Nephron (organoid): ENCODE results near the gene SF3B4.
"Not testable (repeated sequence)": the region's sequence is repeated elsewhere in the genome, so short reads cannot be mapped to it uniquely, and the experiment has no call there.

Source experiments
- H3K27ac Mint-ChIP-seq, 3 experiments: 2 replicates each; pipeline ENCODE4 v1.8.0; 2020; ENCODE audit warnings: mixed read lengths in 3 of 3, mild to moderate bottlenecking in 2 of 3, moderate library complexity in 1 of 3
- H3K27me3 Mint-ChIP-seq: 2 replicates; pipeline ENCODE4 v1.8.0; 2021; ENCODE audit warnings: low read depth, mild to moderate bottlenecking, moderate library complexity, mixed read lengths
- H3K36me3 Mint-ChIP-seq: 2 replicates; pipeline ENCODE4 v1.8.0; 2020; ENCODE audit warnings: low read depth, mixed read lengths
- H3K4me1 Mint-ChIP-seq: 2 replicates; pipeline ENCODE4 v1.8.0; 2020; ENCODE audit warnings: mixed read lengths
- H3K4me3 Mint-ChIP-seq, 3 experiments: 2 replicates each; pipeline ENCODE4 v1.8.0; 2020; ENCODE audit warnings: mild to moderate bottlenecking in 3 of 3, mixed read lengths in 3 of 3, moderate library complexity in 2 of 3
- H3K9me3 Mint-ChIP-seq: 2 replicates; pipeline ENCODE4 v1.8.0; 2020; ENCODE audit warnings: mixed read lengths
- TF ChIP-seq, protein P1 (sequence below), 3 experiments: fragments of 200-600 bp; sonication (generic); IDR thresholded peaks; one replicate each; pipeline ENCODE4 v1.5.0; 2021; ENCODE audit warnings: antibody characterized with exemption in 3 of 3; ENCODE audit not compliant: unreplicated experiment in 3 of 3

Gene SF3B4

GRCh38 chr1:149899460-149900284 lies 27.9 kb downstream of the SF3B4 start, which contains the start of gene BOLA1:
BOLA1 (plus strand) TSS chr1:149899568; CDS start chr1:149900060, 492 bp downstream.
- H3K36me3 Mint-ChIP-seq, result peaks cover 11% of the 10 kb centered on the region
- TF ChIP-seq, protein P1, sequence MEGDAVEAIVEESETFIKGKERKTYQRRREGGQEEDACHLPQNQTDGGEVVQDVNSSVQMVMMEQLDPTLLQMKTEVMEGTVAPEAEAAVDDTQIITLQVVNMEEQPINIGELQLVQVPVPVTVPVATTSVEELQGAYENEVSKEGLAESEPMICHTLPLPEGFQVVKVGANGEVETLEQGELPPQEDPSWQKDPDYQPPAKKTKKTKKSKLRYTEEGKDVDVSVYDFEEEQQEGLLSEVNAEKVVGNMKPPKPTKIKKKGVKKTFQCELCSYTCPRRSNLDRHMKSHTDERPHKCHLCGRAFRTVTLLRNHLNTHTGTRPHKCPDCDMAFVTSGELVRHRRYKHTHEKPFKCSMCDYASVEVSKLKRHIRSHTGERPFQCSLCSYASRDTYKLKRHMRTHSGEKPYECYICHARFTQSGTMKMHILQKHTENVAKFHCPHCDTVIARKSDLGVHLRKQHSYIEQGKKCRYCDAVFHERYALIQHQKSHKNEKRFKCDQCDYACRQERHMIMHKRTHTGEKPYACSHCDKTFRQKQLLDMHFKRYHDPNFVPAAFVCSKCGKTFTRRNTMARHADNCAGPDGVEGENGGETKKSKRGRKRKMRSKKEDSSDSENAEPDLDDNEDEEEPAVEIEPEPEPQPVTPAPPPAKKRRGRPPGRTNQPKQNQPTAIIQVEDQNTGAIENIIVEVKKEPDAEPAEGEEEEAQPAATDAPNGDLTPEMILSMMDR (IDR thresholded peaks at IDR 0.05; ENCODE audit: unreplicated experiment in 3 of 3), result no peak
- H3K27ac Mint-ChIP-seq, result peak within 1 kb of the TSS; percentile 83 to 94 (median 93)
- peak within 1 kb of the TSS; percentile 83 to 90 (median 88) for H3K4me3 Mint-ChIP-seq
- H3K9me3 Mint-ChIP-seq, result peaks cover 3% of the 10 kb centered on the region
- no peaks in the 10 kb centered on the region for H3K27me3 Mint-ChIP-seq
- peaks cover 7% of the 10 kb centered on the region for H3K4me1 Mint-ChIP-seq

DNA sequence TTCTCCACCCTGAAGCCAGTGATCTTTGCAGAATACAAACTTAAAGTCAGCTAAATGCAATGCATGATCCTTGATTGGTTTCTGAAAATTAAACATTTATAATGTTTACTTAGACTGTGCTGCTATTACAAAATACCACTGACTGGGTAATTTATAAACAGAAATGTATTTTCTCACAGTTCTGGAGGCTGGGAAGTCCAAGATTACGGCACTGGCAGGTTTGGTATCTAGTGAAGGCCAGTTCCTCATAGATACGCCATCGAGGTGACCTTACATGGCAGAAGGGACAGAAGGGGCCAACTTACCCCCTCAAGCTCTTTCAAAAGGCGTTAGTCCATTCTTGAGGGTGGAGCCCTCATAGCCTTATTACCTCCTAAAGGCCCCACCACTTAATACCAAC lies 31.0 kb downstream of the SF3B4 start:
- Mint-ChIP-seq H3K9me3 (peaks cover 3% of the 10 kb centered on the region), H3K4me3 (no peak overlapping the region)

DNA sequence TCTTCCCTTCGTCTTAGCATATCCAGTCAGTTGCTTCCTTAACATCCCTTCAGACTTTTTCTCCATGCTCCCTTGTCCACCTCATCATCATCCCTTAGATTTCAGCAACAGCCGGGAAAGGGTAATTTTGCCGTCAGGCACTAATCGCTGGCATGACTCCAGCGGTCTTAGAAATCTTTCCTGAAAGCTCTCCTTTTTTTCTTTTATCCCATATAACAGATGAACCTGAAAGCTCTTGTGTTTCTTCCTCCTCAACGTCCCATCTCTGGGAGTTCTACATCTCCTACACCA lies 38.7 kb downstream of the SF3B4 start:
- no peaks in the 10 kb centered on the region for H3K4me1 Mint-ChIP-seq
- no peak overlapping the region for H3K4me3 Mint-ChIP-seq
- TF ChIP-seq, protein P1 (IDR thresholded peaks at IDR 0.05; ENCODE audit: unreplicated experiment in 3 of 3), result no peak
- H3K27ac Mint-ChIP-seq, result no peak overlapping the region
- no peaks in the 10 kb centered on the region for H3K9me3 Mint-ChIP-seq
- H3K36me3 Mint-ChIP-seq, result no peaks in the 10 kb centered on the region
- no peaks in the 10 kb centered on the region for H3K27me3 Mint-ChIP-seq

More for the DNA sequence above, 31.0 kb downstream of the SF3B4 start:
- Mint-ChIP-seq H3K27ac (no peak overlapping the region), H3K4me1 (peaks cover 7% of the 10 kb centered on the region), H3K36me3 (no peaks in the 10 kb centered on the region), H3K27me3 (no peaks in the 10 kb centered on the region)
- TF ChIP-seq, protein P1 (IDR thresholded peaks at IDR 0.05; ENCODE audit: unreplicated experiment in 3 of 3), result no peak

DNA sequence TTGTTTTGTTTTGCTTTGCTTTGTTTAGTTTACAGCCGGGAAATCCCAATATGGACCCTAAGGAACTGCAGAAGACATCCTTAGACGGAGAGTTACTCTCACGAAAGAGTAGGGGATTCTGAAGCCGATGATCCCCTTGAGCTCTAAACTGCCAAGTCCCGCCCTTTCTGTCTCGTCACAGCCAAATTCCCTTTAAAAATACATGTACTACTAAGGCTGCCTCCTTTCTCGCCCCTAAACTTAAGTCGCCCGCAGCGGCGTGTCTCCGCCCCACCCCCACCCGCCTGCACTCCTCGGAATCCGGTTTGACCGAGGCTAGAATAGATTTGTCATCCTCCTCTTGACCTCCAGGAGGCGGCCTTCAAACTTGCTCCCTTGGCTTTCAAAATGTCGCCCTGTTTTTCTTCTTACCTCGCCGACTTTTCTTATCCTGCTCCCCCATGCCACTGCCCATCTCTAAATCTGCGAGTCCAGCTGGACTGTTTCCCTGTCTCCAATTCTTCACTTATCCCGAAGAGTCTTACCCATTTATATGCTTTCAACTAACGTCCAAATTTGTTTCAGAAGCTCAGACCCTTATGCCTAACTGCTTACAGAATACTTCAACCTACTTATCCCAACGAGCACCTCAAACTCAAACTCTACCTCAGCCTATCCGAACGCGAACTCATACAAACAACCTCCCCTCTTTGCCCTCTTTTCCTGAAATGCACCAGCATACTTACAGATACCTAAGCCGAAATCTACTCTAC lies 39.2 kb downstream of the SF3B4 start:
- Mint-ChIP-seq H3K9me3 (no peaks in the 10 kb centered on the region), H3K4me1 (no peaks in the 10 kb centered on the region), H3K27ac (no peak overlapping the region), H3K4me3 (no peak overlapping the region), H3K27me3 (no peaks in the 10 kb centered on the region), H3K36me3 (no peaks in the 10 kb centered on the region)
- TF ChIP-seq, protein P1 (IDR thresholded peaks at IDR 0.05; ENCODE audit: unreplicated experiment in 3 of 3), result peak; percentile 52 to 74 (median 56)

GRCh38 chr1:149887456-149888246 lies 40.0 kb downstream of the SF3B4 start:
- H3K4me1 Mint-ChIP-seq, result no peaks in the 10 kb centered on the region

DNA sequence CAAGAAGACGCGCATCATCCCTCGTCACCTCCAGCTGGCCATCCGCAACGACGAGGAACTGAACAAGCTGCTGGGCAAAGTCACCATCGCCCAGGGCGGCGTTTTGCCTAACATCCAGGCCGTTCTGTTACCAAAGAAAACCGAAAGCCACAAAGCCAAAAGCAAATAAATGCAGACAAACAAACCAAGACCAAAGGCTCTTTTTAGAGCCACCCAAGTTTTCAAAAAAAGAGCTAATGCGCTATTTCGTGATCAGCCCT lies 40.5 kb downstream of the SF3B4 start:
- H3K36me3 Mint-ChIP-seq, H3K27me3 Mint-ChIP-seq, H3K4me1 Mint-ChIP-seq, H3K27ac Mint-ChIP-seq, H3K4me3 Mint-ChIP-seq, H3K9me3 Mint-ChIP-seq: not testable (repeated sequence)

More at GRCh38 chr1:149887456-149888246, 40.0 kb downstream of the SF3B4 start:
- H3K27ac Mint-ChIP-seq, result no peak overlapping the region
- TF ChIP-seq, protein P1 (IDR thresholded peaks at IDR 0.05; ENCODE audit: unreplicated experiment in 3 of 3), result no peak
- no peaks in the 10 kb centered on the region for H3K27me3 Mint-ChIP-seq
- H3K4me3 Mint-ChIP-seq, result no peak overlapping the region
- no peaks in the 10 kb centered on the region for H3K9me3 Mint-ChIP-seq
- no peaks in the 10 kb centered on the region for H3K36me3 Mint-ChIP-seq
